Measurements from ENCODE around the gene LRRC4. TPM values are rescaled to one million over a fixed set of nuclear protein-coding genes. Genes with fewer than 3 reads are reported as not detected.
A peak's percentile ranks its signal among the peaks of the same experiment; 100 is the strongest.

LRRC4 gene
- total RNA-seq, 1 experiment from 2014 or later = 0.26 TPM

GRCh38 chr7:128053023-128053422 is 21.8 kb upstream of the LRRC4 start:
- H3K4me1 ChIP-seq (ENCODE audit: insufficient read depth, low read length) = no peaks in the 10 kb centered on the region
- peak; percentile 25 for DNase-seq
- BruUV-seq (replicated peaks) = no TSS peak
- H4K20me1 ChIP-seq (ENCODE audit: low read length) = no peaks in the 10 kb centered on the region
- intact Hi-C loops (cut with micrococcal nuclease) = no loop called here
- no peak overlapping the region for H2AFZ ChIP-seq (ENCODE audit: low read length)
- no peaks in the 10 kb centered on the region for H3K79me2 ChIP-seq (ENCODE audit: low read length)
- no peak overlapping the region for H3K9ac ChIP-seq (ENCODE audit: low read length)
- H3K4me2 ChIP-seq (ENCODE audit: low read length) = no peak overlapping the region
- POLR2A ChIA-PET (ENCODE audit: unreplicated experiment) = no interaction called here
- no peaks in the 10 kb centered on the region for H3K9me3 ChIP-seq (ENCODE audit: low read length)
- CTCF ChIA-PET = no interaction called here
- no peak overlapping the region for H3K4me3 ChIP-seq (ENCODE audit: low read length)
- no peaks in the 10 kb centered on the region for H3F3A ChIP-seq (ENCODE audit: low read length, unreplicated experiment)
- ATAC-seq = no peak
- no peaks in the 10 kb centered on the region for H3K9me2 ChIP-seq (replicated peaks; ENCODE audit: low read length)
- TF ChIP-seq EZH2 (IDR thresholded peaks at IDR 0.05; ENCODE audit: low read length, unreplicated experiment) = no peak
- no peaks in the 10 kb centered on the region; the same call in 1 of the 2 replicates for H3K36me3 ChIP-seq (ENCODE audit: low read depth, low read length)
- no peaks in the 10 kb centered on the region for H3K27me3 ChIP-seq (ENCODE audit: low read length)
- H3K27ac ChIP-seq (ENCODE audit: low read length) = no peak overlapping the region

- POLR2A ChIA-PET (ENCODE audit: unreplicated experiment) = no interaction called here
- no TSS peak for BruUV-seq (replicated peaks)
- intact Hi-C loops (cut with micrococcal nuclease) = no loop called here
Measured at GRCh38 chr7:128052404-128052803, 21.2 kb upstream of the LRRC4 start.

DNA sequence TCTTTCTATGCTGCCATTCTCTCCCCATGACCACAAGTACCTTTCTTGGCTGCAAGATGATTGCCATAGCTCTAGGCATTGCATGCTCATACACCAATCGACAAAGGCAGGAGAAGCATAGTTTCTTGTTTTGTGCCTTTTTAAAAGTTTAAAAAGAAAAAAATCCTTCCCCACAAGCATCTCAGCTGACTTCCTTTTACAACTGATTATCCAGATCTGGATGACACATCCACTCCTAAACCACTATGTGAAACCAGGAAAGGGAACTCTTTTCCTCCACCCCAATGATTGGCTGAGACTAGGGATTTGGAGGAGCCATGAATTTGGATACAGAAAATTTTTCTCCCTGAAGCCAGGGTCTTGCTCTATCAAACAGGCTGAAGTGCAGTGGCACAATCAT is 14.5 kb upstream of the LRRC4 start:
- intact Hi-C loops (cut with micrococcal nuclease) = no loop called here
- ATAC-seq = 0 out of 2 replicates have a peak, but pooled peaks have one; percentile 27

More at GRCh38 chr7:128052404-128052803, 21.2 kb upstream of the LRRC4 start:
- Histone ChIP-seq H3F3A (ENCODE audit: low read length, unreplicated experiment) (no peaks in the 10 kb centered on the region), H2AFZ (ENCODE audit: low read length) (no peak overlapping the region), H3K9me2 (replicated peaks; ENCODE audit: low read length) (no peaks in the 10 kb centered on the region), H3K27ac (ENCODE audit: low read length) (no peak overlapping the region), H3K4me1 (ENCODE audit: insufficient read depth, low read length) (no peaks in the 10 kb centered on the region), H3K9ac (ENCODE audit: low read length) (no peak overlapping the region), H3K79me2 (ENCODE audit: low read length) (no peaks in the 10 kb centered on the region), H3K9me3 (ENCODE audit: low read length) (no peaks in the 10 kb centered on the region), H4K20me1 (ENCODE audit: low read length) (no peaks in the 10 kb centered on the region), H3K36me3 (ENCODE audit: low read depth, low read length) (no peaks in the 10 kb centered on the region; the same call in 1 of the 2 replicates), H3K4me3 (ENCODE audit: low read length) (no peak overlapping the region), H3K4me2 (ENCODE audit: low read length) (no peak overlapping the region), H3K27me3 (ENCODE audit: low read length) (no peaks in the 10 kb centered on the region)
- CTCF ChIA-PET = no interaction called here
- ATAC-seq = no peak
- TF ChIP-seq, protein P1, sequence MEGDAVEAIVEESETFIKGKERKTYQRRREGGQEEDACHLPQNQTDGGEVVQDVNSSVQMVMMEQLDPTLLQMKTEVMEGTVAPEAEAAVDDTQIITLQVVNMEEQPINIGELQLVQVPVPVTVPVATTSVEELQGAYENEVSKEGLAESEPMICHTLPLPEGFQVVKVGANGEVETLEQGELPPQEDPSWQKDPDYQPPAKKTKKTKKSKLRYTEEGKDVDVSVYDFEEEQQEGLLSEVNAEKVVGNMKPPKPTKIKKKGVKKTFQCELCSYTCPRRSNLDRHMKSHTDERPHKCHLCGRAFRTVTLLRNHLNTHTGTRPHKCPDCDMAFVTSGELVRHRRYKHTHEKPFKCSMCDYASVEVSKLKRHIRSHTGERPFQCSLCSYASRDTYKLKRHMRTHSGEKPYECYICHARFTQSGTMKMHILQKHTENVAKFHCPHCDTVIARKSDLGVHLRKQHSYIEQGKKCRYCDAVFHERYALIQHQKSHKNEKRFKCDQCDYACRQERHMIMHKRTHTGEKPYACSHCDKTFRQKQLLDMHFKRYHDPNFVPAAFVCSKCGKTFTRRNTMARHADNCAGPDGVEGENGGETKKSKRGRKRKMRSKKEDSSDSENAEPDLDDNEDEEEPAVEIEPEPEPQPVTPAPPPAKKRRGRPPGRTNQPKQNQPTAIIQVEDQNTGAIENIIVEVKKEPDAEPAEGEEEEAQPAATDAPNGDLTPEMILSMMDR (conservative IDR thresholded peaks at IDR 0.05; ENCODE audit: low read depth, low read length) = no peak
- no peak for TF ChIP-seq EZH2phosphoT487 (IDR thresholded peaks at IDR 0.05; ENCODE audit: borderline replicate concordance, low read length)
- TF ChIP-seq EZH2 (IDR thresholded peaks at IDR 0.05; ENCODE audit: low read length, unreplicated experiment) = no peak
- DNase-seq = no peak

More for the DNA sequence above, 14.5 kb upstream of the LRRC4 start:
- H3K9me2 ChIP-seq (replicated peaks; ENCODE audit: low read length) = no peaks in the 10 kb centered on the region
- H3K4me2 ChIP-seq (ENCODE audit: low read length) = no peak overlapping the region
- no peak overlapping the region for H3K4me3 ChIP-seq (ENCODE audit: low read length)
- no TSS peak for BruUV-seq (replicated peaks)
- H3K4me1 ChIP-seq (ENCODE audit: insufficient read depth, low read length) = peaks cover 11% of the 10 kb centered on the region
- no peak overlapping the region for H2AFZ ChIP-seq (ENCODE audit: low read length)
- no peaks in the 10 kb centered on the region for H3K79me2 ChIP-seq (ENCODE audit: low read length)
- ChIA-PET POLR2A (ENCODE audit: unreplicated experiment) (no interaction called here), CTCF (no interaction called here)
- TF ChIP-seq EZH2phosphoT487 (IDR thresholded peaks at IDR 0.05; ENCODE audit: borderline replicate concordance, low read length) (no peak), EZH2 (IDR thresholded peaks at IDR 0.05; ENCODE audit: low read length, unreplicated experiment) (no peak)
- TF ChIP-seq, protein P1 (conservative IDR thresholded peaks at IDR 0.05; ENCODE audit: low read depth, low read length) = no peak
- peaks cover 7% of the 10 kb centered on the region; the same call in 1 of the 2 replicates for H4K20me1 ChIP-seq (ENCODE audit: low read length)
- DNase-seq = no peak
- no peak overlapping the region for H3K9ac ChIP-seq (ENCODE audit: low read length)
- no peaks in the 10 kb centered on the region for H3F3A ChIP-seq (ENCODE audit: low read length, unreplicated experiment)
- H3K27me3 ChIP-seq (ENCODE audit: low read length) = no peaks in the 10 kb centered on the region
- H3K36me3 ChIP-seq (ENCODE audit: low read depth, low read length) = peaks cover 10% of the 10 kb centered on the region
- no peak overlapping the region for H3K27ac ChIP-seq (ENCODE audit: low read length)
- H3K9me3 ChIP-seq (ENCODE audit: low read length) = no peaks in the 10 kb centered on the region
